Neural cell (in vitro differentiated cells): ENCODE results near the gene SPDL1. TPM values are rescaled to one million over a fixed set of nuclear protein-coding genes. Genes with fewer than 3 reads are reported as not detected.

Experiments used
- H2AFZ ChIP-seq: fragments of 200-600, 300-800 bp; sonication (generic), shearing (Covaris generic); 2 replicates; pipeline ENCODE4 v1.6.0; 2014; ENCODE audit warnings: low read depth, mild to moderate bottlenecking, antibody characterized with exemption, low read length, moderate library complexity
- H3F3A ChIP-seq: fragments of 200-600 bp; shearing (Covaris generic); 2 replicates; pipeline ENCODE4 v1.6.1; 2016; ENCODE audit warnings: mild to moderate bottlenecking, moderate library complexity, mixed read lengths, antibody characterized with exemption, low read length; ENCODE audit not compliant: insufficient read depth, poor library complexity, severe bottlenecking
- H3K27ac ChIP-seq: fragments of 200-600, 300-800 bp; sonication (generic), shearing (Covaris generic); 2 replicates; pipeline ENCODE4 v1.5.1; 2014; ENCODE audit warnings: mild to moderate bottlenecking, low read length, moderate library complexity
- H3K27me3 ChIP-seq: fragments of 300-800, 200-600 bp; sonication (generic), shearing (Covaris generic); 2 replicates; pipeline ENCODE4 v1.6.0; 2014; ENCODE audit warnings: mild to moderate bottlenecking, low read depth, low read length, moderate library complexity; ENCODE audit not compliant: insufficient read depth
- H3K36me3 ChIP-seq: fragments of 300-800, 200-600 bp; sonication (generic), shearing (Covaris generic); 2 replicates; pipeline ENCODE4 v1.5.1; 2014; ENCODE audit warnings: mild to moderate bottlenecking, antibody characterized with exemption, low read length, moderate library complexity; ENCODE audit not compliant: insufficient read depth
- H3K4me2 ChIP-seq: fragments of 300-800, 200-600 bp; sonication (generic), shearing (Covaris generic); 2 replicates; pipeline ENCODE4 v1.6.0; 2014; ENCODE audit warnings: mild to moderate bottlenecking, low read length
- H3K4me3 ChIP-seq: fragments of 300-800, 200-600 bp; sonication (generic), shearing (Covaris generic); 2 replicates; pipeline ENCODE4 v1.5.1; 2014; ENCODE audit warnings: mild to moderate bottlenecking, low read length, moderate library complexity
- H3K79me2 ChIP-seq: fragments of 200-600 bp; shearing (Covaris generic); replicated peaks from 2 replicates; pipeline ENCODE4 v1.6.0; 2014; ENCODE audit warnings: mild to moderate bottlenecking, low read length, moderate library complexity; ENCODE audit not compliant: insufficient read depth
- H3K9ac ChIP-seq: fragments of 300-800, 200-600 bp; sonication (generic), shearing (Covaris generic); 2 replicates; pipeline ENCODE4 v1.6.1; 2016; ENCODE audit warnings: mild to moderate bottlenecking, low read length, mixed read lengths
- H3K9me2 ChIP-seq: fragments of 200-600 bp; shearing (Covaris generic); 2 replicates; pipeline ENCODE4 v1.6.1; 2016; ENCODE audit warnings: mild to moderate bottlenecking, low read length, mixed read lengths; ENCODE audit not compliant: insufficient read depth
- H3K9me3 ChIP-seq: fragments of 200-600, 300-800 bp; sonication (generic), shearing (Covaris generic); 2 replicates; pipeline ENCODE4 v1.6.1; 2016; ENCODE audit warnings: mild to moderate bottlenecking, mixed run types, low read length, moderate library complexity, mixed read lengths
- H4K20me1 ChIP-seq: fragments of 200-600 bp; shearing (Covaris generic); 2 replicates; pipeline ENCODE4 v1.6.1; 2016; ENCODE audit warnings: mild to moderate bottlenecking, mixed run types; ENCODE audit not compliant: insufficient read depth
- EP300 ChIP-seq: fragments of 450-650 bp; conservative IDR thresholded peaks from 2 replicates; pipeline ENCODE4 v1.6.1; 2014; ENCODE audit warnings: antibody characterized with exemption, mild to moderate bottlenecking, moderate library complexity; ENCODE audit not compliant: poor library complexity, severe bottlenecking
- EZH2 ChIP-seq: fragments of 200-600, 300-800 bp; shearing (Covaris generic), sonication (generic); IDR thresholded peaks from 2 replicates; pipeline ENCODE4 v1.6.1; 2014; ENCODE audit warnings: antibody characterized with exemption, low read length, borderline replicate concordance, mild to moderate bottlenecking; ENCODE audit not compliant: insufficient read depth, poor library complexity, severe bottlenecking
- MXI1 ChIP-seq: fragments of 450-650 bp; conservative IDR thresholded peaks from 2 replicates; pipeline ENCODE4 v1.6.1; 2014; ENCODE audit warnings: antibody characterized with exemption, mild to moderate bottlenecking; ENCODE audit not compliant: poor library complexity, severe bottlenecking
- POLR2AphosphoS5 ChIP-seq: IDR thresholded peaks from 2 replicates; pipeline ENCODE4 v1.6.1; 2012
- RAD21 ChIP-seq: fragments of 450-650 bp; conservative IDR thresholded peaks from 2 replicates; pipeline ENCODE4 v1.6.1; 2014; ENCODE audit warnings: antibody characterized with exemption, mild to moderate bottlenecking, moderate library complexity
- SMC3 ChIP-seq: fragments of 450-650 bp; conservative IDR thresholded peaks from 2 replicates; pipeline ENCODE4 v1.6.1; 2014; ENCODE audit warnings: antibody characterized with exemption, mild to moderate bottlenecking, moderate library complexity; ENCODE audit not compliant: poor library complexity
- TAF1 ChIP-seq: IDR thresholded peaks from 2 replicates; pipeline ENCODE4 v1.6.1; 2012; ENCODE audit warnings: low read depth
- polyA plus RNA-seq: library from polyadenylated mRNA; depleted of rRNA; stranded (reverse); fragments of >200 nt; gene quantifications from 2 replicates; pipeline ENCODE4 v1.2.3, GENCODE V29; 2014
- TF ChIP-seq, protein P1 (sequence below): fragments of 450-650 bp; IDR thresholded peaks from 2 replicates; pipeline ENCODE4 v1.5.1; 2014; ENCODE audit warnings: antibody characterized with exemption, mild to moderate bottlenecking, moderate library complexity; ENCODE audit not compliant: poor library complexity, severe bottlenecking
- TF ChIP-seq, protein P2 (sequence below): IDR thresholded peaks from 2 replicates; pipeline ENCODE4 v1.6.1; 2012; ENCODE audit warnings: borderline replicate concordance

The SPDL1 gene
- polyA plus RNA-seq, 1 donor from 2014 or later, result 26.6 TPM

- no peaks in the 10 kb centered on the region for H3K9me3 ChIP-seq
- H4K20me1 ChIP-seq, result no peaks in the 10 kb centered on the region
- H3K79me2 ChIP-seq, result no peaks in the 10 kb centered on the region
- no peak overlapping the region for H3K9ac ChIP-seq
- TF ChIP-seq, protein P1, sequence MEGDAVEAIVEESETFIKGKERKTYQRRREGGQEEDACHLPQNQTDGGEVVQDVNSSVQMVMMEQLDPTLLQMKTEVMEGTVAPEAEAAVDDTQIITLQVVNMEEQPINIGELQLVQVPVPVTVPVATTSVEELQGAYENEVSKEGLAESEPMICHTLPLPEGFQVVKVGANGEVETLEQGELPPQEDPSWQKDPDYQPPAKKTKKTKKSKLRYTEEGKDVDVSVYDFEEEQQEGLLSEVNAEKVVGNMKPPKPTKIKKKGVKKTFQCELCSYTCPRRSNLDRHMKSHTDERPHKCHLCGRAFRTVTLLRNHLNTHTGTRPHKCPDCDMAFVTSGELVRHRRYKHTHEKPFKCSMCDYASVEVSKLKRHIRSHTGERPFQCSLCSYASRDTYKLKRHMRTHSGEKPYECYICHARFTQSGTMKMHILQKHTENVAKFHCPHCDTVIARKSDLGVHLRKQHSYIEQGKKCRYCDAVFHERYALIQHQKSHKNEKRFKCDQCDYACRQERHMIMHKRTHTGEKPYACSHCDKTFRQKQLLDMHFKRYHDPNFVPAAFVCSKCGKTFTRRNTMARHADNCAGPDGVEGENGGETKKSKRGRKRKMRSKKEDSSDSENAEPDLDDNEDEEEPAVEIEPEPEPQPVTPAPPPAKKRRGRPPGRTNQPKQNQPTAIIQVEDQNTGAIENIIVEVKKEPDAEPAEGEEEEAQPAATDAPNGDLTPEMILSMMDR, result no peak
- no peak overlapping the region for H3K4me3 ChIP-seq
- H3K4me2 ChIP-seq, result no peak overlapping the region
- no peak overlapping the region for H3K27ac ChIP-seq
- no peak overlapping the region for H2AFZ ChIP-seq
- no peaks in the 10 kb centered on the region for H3F3A ChIP-seq
- H3K9me2 ChIP-seq, result no peaks in the 10 kb centered on the region
- H3K36me3 ChIP-seq, result no peaks in the 10 kb centered on the region
- H3K27me3 ChIP-seq, result no peaks in the 10 kb centered on the region
These were observed 67.2 kb downstream of the SPDL1 start for GRCh38 chr5:169650701-169651331.

GRCh38 chr5:169651526-169651925 is 68.0 kb downstream of the SPDL1 start:
- Histone ChIP-seq H3K4me2 (no peak overlapping the region), H3K9ac (no peak overlapping the region), H3F3A (no peaks in the 10 kb centered on the region), H3K36me3 (no peaks in the 10 kb centered on the region), H3K9me2 (no peaks in the 10 kb centered on the region), H3K4me3 (no peak overlapping the region), H3K27me3 (no peaks in the 10 kb centered on the region), H3K27ac (no peak overlapping the region), H3K79me2 (no peaks in the 10 kb centered on the region), H4K20me1 (no peaks in the 10 kb centered on the region), H3K9me3 (no peaks in the 10 kb centered on the region), H2AFZ (no peak overlapping the region)
- TF ChIP-seq TAF1 (no peak), EP300 (no peak), POLR2AphosphoS5 (no peak), MXI1 (no peak), RAD21 (no peak), SMC3 (no peak), EZH2 (no peak)
- TF ChIP-seq, protein P1, result no peak
- TF ChIP-seq, protein P2, sequence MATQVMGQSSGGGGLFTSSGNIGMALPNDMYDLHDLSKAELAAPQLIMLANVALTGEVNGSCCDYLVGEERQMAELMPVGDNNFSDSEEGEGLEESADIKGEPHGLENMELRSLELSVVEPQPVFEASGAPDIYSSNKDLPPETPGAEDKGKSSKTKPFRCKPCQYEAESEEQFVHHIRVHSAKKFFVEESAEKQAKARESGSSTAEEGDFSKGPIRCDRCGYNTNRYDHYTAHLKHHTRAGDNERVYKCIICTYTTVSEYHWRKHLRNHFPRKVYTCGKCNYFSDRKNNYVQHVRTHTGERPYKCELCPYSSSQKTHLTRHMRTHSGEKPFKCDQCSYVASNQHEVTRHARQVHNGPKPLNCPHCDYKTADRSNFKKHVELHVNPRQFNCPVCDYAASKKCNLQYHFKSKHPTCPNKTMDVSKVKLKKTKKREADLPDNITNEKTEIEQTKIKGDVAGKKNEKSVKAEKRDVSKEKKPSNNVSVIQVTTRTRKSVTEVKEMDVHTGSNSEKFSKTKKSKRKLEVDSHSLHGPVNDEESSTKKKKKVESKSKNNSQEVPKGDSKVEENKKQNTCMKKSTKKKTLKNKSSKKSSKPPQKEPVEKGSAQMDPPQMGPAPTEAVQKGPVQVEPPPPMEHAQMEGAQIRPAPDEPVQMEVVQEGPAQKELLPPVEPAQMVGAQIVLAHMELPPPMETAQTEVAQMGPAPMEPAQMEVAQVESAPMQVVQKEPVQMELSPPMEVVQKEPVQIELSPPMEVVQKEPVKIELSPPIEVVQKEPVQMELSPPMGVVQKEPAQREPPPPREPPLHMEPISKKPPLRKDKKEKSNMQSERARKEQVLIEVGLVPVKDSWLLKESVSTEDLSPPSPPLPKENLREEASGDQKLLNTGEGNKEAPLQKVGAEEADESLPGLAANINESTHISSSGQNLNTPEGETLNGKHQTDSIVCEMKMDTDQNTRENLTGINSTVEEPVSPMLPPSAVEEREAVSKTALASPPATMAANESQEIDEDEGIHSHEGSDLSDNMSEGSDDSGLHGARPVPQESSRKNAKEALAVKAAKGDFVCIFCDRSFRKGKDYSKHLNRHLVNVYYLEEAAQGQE, result no peak
